ENCODE measurements around the gene THAP5. TPM values are rescaled to one million over a fixed set of nuclear protein-coding genes. Genes with fewer than 3 reads are reported as not detected.

THAP5 gene, protein sequence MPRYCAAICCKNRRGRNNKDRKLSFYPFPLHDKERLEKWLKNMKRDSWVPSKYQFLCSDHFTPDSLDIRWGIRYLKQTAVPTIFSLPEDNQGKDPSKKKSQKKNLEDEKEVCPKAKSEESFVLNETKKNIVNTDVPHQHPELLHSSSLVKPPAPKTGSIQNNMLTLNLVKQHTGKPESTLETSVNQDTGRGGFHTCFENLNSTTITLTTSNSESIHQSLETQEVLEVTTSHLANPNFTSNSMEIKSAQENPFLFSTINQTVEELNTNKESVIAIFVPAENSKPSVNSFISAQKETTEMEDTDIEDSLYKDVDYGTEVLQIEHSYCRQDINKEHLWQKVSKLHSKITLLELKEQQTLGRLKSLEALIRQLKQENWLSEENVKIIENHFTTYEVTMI
- 5.4 to 20.0 TPM (median 15.8 TPM) in 5 replicates for total RNA-seq (2022; extraction: Qiagen RNA extraction; ENCODE audit: low read depth)

DNA sequence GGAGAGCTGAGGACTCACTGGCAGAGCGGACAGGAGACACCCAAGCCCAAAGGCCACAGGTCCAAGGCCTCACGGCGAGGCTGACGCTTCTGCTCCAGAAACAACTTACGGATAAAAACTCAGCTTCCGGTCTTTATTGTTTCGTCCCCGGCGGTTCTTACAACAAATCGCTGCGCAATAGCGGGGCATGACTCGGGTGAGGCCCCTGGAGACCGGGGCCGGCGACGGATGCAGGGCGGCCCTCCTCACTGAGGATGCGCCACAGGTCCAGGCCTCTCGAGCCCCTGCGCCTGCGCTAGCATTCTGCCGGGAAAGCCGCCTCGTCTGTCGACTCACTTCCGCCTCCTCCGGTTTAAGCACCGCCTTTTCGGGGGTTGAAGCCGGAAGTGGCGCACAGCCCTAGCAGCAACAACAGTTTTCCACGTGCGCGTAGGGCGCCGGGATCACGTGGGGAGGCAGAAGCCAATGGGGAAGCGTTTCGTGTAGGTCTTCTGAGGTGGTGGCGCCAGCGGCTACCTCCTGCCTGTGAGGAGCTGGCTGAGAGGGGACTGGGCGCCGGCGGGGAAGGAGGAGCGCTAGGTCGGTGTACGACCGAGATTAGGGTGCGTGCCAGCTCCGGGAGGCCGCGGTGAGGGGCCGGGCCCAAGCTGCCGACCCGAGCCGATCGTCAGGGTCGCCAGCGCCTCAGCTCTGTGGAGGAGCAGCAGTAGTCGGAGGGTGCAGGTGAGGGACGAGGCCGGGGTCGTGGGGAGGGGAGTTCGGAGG is at the start of gene THAP5, which contains the start of gene DNAJB9:
TSS of gene THAP5 (minus strand) at position 326 of the 765 bp plus-strand sequence. CDS start at position 189, 137 bp downstream.
TSS of gene DNAJB9 (plus strand) at position 494 of the 765 bp plus-strand sequence. CDS start 1,853 bp downstream, outside the sequence.

DNA sequence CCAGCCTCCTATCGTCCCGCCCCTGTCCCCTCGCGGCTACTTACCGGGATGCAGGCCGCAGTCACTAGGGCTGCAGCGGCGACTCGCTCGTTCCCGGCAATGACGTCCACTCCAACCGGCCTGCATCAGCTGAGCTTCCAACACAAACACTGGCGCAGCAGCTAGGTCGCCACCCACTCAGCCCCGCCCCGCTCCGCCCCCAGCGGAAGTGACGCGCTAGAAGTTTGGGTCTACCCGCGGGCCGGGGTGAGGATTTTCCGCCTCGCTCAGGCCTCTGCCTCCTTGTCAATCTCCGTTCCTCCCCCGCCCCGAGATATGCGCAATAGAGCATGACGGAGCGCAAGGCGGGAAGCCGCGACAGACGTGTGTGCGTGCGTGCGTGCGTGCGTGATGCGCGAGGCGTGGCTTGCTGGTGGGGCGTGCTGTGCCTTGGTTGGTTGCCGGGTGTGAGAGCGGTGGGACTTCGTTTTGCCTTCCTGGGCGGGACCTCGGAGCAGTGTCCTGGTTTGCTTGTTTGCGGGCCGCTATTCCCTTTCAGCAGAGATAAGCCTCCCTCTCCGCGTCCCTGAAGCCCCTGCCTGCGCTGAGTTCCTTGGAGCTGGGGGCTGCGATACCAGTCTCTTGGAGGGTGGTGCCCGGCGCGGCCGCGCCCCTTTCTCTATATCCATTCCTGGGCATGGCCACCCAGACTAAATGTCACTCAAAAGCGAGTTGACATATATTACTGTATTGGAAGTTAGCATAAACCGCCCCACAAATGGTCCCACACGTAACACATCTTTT is 43.3 kb downstream of the THAP5 start, which contains the start of gene PNPLA8:
TSS of gene PNPLA8 (minus strand) at position 151 of the 783 bp plus-strand sequence. CDS start 10,644 bp downstream, outside the sequence.

Other genes with a start within 250 kb of the THAP5 start
- 51.0 to 98.3 TPM (median 91.5 TPM) in 5 replicates for gene NRCAM, start 113.3 kb downstream of the THAP5 start, total RNA-seq (2022; extraction: Qiagen RNA extraction; ENCODE audit: low read depth)
- 12.0 to 18.9 TPM (median 14.3 TPM) in 5 replicates for gene PNPLA8, start 43.6 kb downstream of the THAP5 start, total RNA-seq (2022; extraction: Qiagen RNA extraction; ENCODE audit: low read depth)
- gene DNAJB9, start 168 bp upstream of the THAP5 start, total RNA-seq (2022; extraction: Qiagen RNA extraction; ENCODE audit: low read depth), result 7.3 to 11.5 TPM (median 10.7 TPM) in 5 replicates

All from A549 treated with RU486 at 1 μM for 4 hours (cell line).